Ovary (tissue), 3 donors: ENCODE results near the gene L3MBTL1.

Experiments used
- POLR2A ChIP-seq: fragments of 450-650 bp; IDR thresholded peaks from one replicate; pipeline ENCODE4 v1.6.1; 2017; ENCODE audit warnings: antibody characterized with exemption, mild to moderate bottlenecking, moderate library complexity
- TF ChIP-seq, protein P1 (sequence below), 3 donors: fragments of 450-650 bp in 2 of 3; fragments of 200-600 bp in 1 of 3; IDR thresholded peaks; one replicate each; pipeline versions ENCODE4 v1.5.1 to v1.8.0; 2016 to 2022; ENCODE audit warnings: antibody characterized with exemption in 3 of 3, mild to moderate bottlenecking in 1 of 3
- donor health status: DM: no; HTN: no; CAD: no.

- no peak for TF ChIP-seq POLR2A
- TF ChIP-seq, protein P1, sequence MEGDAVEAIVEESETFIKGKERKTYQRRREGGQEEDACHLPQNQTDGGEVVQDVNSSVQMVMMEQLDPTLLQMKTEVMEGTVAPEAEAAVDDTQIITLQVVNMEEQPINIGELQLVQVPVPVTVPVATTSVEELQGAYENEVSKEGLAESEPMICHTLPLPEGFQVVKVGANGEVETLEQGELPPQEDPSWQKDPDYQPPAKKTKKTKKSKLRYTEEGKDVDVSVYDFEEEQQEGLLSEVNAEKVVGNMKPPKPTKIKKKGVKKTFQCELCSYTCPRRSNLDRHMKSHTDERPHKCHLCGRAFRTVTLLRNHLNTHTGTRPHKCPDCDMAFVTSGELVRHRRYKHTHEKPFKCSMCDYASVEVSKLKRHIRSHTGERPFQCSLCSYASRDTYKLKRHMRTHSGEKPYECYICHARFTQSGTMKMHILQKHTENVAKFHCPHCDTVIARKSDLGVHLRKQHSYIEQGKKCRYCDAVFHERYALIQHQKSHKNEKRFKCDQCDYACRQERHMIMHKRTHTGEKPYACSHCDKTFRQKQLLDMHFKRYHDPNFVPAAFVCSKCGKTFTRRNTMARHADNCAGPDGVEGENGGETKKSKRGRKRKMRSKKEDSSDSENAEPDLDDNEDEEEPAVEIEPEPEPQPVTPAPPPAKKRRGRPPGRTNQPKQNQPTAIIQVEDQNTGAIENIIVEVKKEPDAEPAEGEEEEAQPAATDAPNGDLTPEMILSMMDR (IDR thresholded peaks at IDR 0.05), result no peak
Measured at GRCh38 chr20:43576108-43576507, 68.6 kb downstream of the L3MBTL1 start.
